Myocyte (in vitro differentiated cells): ENCODE results near the gene ZNF774. TPM values are rescaled to one million over a fixed set of nuclear protein-coding genes. Genes with fewer than 3 reads are reported as not detected.
"Not testable (repeated sequence)": the region's sequence is repeated elsewhere in the genome, so short reads cannot be mapped to it uniquely, and the experiment has no call there.

Source experiments
- DNase-seq: peaks from one replicate; pipeline ENCODE4 v3.0.0-alpha.2; 2012; ENCODE audit warnings: low read depth
- polyA plus RNA-seq: library from polyadenylated mRNA; unstranded; fragments of >200 nt; gene quantifications from one replicate; pipeline ENCODE4 v1.2.1, GENCODE V29; 2012; ENCODE audit warnings: missing spikeins
- total RNA-seq: library from RNA; depleted of rRNA; stranded (reverse); fragments of >200 nt; gene quantifications from 2 replicates; pipeline ENCODE4 v1.2.3, GENCODE V29; 2014

ZNF774 gene
- 3.4 TPM in 2 replicates for total RNA-seq
- 1.2 TPM for polyA plus RNA-seq

GRCh38 chr15:90352107-90352893 lies at the start of gene ZNF774:
TSS of gene ZNF774 (plus strand) at chr15:90352284. CDS start at chr15:90354661, 2,377 bp downstream.
- DNase-seq: peak; percentile 97

DNA sequence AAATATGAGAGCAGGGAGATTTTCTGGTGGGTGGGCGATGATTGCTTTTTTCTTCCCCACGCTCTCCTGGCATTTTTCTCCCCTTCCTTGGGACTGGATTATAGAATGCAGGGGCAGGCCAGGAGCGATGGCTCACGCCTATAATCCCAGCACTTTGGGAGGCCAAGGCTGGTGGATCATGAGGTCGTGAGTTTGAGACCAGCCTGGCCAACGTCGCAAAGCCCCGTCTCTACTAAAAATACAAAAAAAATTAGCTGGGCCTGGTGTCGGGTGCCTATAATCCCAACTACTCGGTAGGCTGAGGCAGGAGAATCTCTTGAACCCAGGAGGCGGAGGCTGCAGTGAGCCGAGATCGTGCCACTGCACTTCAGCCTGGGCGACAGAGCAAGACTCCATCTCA lies 46.7 kb upstream of the ZNF774 start:
- DNase-seq: not testable (repeated sequence)

DNA sequence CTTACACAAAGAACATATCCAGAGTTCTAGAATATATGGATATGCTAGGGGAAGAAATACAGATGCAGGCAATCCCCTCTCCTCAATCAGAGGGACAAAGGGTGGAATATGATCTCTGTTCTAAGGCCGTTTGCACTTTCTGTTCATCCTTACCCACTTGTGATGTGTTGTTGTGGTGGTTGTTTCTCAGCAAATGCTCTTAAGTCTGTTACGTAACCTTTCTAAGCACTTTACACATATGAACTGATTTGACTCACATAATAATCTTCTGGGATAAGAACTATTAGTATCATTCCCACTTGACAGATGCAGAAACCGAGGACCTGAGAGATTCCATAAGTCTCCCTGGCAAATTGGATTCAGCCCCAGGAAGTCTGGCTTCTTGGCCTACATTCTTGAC lies 46.2 kb upstream of the ZNF774 start:
- no peak for DNase-seq

- no peak for DNase-seq
Measured at GRCh38 chr15:90306560-90306959, 45.5 kb upstream of the ZNF774 start.

DNA sequence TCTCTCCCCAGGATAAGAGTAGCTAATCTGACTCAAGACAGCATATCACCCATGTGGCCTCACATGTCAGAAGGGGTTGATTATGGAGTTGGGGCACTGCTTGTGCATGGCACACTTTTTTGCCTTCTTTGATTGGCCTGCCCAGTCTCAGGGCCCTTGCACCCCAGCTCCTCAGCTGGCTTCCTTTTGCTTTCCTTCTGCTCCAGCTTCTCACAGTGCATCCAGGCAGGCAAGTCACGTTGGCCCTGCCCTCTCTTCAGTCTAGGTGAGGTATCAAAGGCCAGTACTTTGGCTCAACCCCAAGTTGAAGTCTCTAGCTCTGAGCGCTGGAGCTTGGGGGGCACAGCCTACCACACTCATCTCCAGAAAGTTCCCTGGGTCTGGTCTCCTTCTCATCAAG lies 44.4 kb upstream of the ZNF774 start:
- DNase-seq: no peak

DNA sequence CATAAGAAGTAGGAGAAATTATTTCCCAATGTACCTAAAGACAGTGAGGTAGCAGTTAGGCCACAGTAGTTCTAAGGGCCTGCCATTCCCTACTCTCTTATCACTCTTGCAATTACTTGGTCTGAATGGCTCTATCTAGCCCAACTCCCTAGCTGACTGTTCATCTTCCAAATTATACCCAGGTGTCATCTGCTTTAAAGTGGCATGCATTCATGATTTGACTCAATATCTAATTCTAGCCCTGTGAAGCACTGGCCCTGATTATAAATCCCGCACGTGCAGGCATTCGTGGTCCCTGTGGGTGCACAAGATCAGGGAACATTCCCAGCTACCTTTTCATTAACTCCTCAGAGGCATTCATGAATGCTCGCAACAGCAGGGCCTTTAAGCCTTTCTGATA lies 43.1 kb upstream of the ZNF774 start:
- peak; percentile 82 for DNase-seq

DNA sequence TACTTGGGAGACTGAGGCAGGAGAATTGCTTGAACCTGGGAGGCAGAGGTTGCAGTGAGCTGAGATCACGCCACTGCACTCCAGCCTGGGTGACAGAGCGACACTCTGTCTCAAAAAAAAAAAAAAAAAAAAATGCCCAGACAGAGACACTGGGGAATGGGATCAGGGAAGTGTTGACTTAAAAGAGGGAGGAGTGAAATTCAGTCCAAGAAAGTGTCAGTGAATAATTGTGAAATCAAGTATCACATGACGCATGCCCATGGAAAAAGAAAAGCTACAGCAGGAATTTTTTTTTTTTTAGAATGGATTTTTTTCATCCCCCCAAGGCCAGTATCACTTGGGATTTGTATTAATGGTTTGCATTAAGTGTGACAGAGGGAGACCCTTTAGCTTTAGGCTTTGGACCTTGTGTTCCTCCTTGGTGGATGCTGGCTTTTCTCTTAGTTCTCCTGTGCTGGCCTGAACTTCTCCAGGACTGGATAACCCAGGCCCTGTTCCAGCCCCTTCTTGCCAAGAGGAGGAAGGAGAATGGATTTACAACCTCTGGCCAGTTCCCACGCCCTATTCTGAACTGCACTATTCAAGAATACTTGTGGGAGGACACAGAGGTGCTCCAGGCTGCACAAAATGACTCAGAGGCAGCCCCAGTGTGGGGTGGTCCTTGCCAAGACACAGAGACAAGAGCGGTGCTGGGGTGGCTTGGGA lies 36.7 kb upstream of the ZNF774 start:
- peak; percentile 47 for DNase-seq

DNA sequence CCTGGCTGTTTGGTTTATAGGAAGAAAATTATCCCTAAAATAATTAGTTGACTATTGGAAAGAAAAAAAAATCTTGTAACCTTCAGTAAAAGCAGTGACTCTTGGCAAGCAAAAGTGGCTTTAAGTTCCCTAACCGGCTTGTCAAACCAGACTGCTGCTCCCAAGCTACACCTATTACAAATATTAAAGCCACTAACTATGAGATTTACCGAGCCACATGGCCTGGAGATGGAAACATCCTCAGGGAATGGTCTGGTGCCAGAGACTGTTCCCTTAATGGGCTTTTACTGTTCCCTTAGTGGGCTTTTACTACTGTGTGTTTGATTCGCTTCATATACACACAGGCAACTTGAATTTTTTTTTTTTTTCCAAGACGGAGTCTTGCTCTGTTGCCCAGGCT lies 35.9 kb upstream of the ZNF774 start:
- no peak for DNase-seq

DNA sequence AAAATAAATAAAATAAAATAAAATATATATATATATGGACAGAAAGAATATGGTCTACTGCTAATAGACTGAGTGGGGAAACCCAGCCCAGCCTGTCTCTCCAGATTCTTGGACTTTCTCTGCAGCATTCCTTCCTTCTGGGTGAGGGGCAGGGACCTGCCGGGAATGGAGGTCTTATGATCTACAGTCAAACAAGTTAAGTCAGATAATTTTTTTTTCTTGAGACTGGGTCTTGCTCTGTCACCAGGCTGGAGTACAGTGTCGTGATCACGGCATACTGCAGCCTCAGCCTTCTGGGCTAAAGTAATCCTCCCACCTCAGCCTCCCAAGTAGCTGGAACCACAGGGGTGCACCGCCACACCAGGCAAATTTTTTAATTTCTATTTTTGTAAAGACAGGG lies 33.5 kb upstream of the ZNF774 start:
- DNase-seq: no peak

DNA sequence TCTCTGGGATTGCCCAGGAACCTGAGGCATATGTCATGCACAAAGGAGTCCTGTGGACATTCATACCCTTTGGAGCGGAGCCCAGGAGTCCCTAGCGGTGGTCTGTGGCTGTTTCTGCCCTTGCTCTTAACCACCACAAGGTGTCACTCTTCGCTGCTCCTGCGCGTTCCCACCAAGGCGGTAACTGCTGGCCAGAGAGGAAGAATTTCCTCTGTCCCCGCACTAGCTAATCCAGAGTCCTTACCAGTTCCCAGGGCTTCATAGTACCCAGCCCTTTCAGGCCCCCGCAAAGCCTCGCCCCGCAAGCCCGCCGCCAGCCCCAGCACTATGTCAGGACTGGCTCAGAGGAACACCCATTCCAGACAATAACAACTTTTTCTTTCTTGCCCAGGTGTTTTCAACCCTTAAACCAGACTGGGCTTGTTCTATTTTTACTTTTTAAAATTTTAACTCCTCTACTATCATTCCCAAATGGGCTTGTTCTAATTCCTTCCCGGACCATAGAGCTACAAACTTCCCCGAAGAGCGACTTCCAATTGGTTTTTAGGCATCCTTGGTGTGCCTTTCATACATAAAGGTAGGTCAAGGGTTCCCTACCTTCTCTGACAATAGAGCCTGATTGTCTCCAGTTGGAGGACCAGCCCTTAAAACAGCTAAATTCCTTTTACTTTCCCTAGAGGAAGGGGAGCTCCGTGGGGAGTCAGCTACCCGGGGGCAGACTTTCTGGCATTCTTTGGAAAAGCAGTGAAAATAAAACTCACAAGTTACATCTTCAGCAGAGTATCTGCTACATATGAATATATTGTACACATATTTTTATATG lies 31.8 kb upstream of the ZNF774 start:
- DNase-seq: peak; percentile 95

DNA sequence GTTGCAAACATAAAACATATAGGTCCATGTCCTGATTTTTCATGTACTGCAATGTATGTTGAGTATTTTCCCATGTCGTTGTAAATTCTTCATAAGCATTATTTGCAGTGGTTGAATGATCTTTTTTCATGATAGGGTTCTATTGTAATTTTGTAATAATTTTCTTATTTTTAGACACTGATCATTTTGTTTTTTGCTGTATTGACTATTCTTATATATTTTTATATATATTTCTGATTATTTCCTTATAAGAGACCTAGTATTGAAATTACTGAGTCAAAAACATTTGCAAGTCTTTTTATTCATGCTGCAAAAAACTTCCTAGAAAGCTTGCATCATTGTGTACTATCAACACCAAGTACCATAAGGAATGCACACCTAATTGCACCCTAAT lies 31.2 kb upstream of the ZNF774 start:
- no peak for DNase-seq

DNA sequence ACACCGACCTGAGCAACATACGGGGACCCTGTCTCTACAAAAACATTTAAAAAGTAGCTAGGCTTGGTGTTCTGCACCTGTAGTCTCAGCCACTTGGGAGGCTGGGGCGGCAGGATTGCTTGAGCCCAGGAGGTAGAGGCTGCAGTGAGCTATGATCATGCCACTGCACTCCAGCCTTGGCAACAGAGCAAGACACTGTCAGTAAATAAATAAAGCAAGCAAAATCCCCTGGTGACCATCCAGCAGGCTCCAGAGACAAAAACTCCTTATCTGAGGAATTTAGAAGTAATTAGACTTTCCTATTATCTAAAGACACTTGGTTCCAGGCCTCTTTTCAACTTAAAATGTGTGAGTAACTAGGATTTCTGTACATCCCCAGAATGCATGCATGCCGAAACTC lies 29.5 kb upstream of the ZNF774 start:
- no peak for DNase-seq

GRCh38 chr15:90325726-90326125 lies 26.4 kb upstream of the ZNF774 start:
- no peak for DNase-seq

DNA sequence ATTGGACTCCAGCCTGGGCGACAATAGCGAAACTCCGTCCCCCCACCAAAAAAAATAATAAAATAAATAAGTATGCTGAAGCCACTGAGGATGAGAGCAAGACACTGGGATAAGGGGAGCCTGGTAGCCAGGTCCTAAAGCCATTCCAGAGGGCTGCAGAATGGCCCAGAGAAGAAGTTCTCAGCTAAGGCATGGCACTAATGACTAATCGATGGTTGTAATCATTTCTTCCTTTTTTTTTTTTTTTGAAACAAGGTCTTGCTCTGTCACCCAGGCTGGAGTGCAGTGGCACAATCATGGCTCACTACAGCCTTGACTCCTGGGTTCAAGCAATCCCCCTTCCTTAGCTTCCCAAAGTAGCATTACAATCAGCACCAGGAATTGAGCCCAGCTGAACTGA lies 25.6 kb upstream of the ZNF774 start:
- no peak for DNase-seq

DNA sequence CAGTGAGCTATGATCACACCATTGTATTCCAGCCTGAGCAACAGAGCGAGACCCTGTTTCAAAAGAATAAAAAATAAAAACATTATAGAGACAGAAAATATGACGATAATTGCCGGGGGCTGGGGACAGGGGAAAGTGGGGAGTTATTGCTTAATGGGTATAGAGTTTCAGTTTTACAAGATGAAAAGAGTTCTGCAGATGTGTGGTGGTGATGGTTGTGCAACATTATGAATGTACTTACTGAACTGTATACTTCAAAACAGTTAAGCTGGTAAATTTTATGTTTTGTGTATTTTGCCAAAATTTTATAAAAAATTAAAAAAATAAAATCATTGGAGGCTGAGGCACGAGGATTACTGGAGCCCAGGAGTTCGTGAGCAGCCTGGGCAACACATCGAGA lies 24.8 kb upstream of the ZNF774 start:
- no peak for DNase-seq

DNA sequence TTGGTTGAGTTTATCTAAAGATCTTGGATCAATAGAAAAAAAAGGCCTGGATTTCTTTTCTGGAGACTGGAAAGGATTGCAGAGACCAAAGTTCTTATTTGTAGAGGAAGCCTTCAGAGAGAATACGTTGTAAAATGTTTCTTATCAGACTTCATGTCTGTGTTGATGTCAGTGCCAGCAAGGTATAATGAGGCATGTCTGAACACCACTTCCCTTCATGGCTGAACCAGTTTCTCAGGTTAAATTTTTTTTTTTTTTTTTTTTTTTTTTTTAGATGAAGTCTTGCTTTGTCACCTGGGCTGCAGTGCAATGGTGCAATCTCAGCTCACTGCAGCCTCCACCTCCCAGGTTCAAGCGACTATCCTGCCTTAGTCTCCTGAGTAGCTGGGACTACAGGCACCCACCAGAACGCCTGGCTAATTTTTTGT lies 17.8 kb upstream of the ZNF774 start:
- DNase-seq: no peak

DNA sequence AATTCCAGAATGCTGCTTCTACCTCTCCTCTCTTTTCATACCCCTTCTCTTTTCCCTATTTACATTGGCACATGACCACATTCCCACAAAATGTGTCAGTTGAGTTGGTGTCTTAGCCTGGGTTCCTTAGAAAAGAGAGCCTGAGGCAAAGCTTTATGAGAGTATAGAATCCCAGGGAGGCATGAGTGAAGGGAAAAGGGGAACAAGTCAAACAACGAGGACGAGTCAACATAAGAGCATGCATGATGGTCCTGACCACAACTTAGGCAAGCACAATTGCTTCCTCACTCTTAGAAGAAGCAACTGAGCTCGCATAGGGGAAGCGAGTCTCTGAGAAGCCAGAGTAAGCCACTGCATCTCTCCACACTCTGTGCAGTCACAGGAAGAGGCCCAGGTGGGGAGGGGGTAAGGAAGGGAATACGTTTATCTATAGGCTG lies 15.4 kb upstream of the ZNF774 start:
- DNase-seq: no peak

- no peak for DNase-seq
Measured at GRCh38 chr15:90337256-90337655, 14.8 kb upstream of the ZNF774 start.

DNA sequence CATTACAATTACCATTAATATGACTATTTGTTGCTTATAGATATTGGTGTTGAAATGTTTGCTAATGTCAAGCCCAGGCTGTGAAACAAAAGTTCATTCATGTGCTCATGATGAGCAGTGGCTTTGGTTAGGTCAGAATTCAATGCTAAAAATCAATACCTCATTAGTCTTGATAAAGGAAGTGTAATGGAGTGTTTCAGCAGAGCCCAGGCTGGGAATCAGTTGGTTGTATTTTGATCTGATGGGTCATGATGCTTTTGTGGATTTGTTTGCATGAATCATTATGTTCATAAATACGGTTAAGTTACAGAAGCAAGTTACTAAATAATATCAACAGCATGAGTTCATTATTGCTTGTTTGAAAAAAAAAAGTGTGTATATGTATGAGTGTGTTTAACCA lies 13.6 kb upstream of the ZNF774 start:
- no peak for DNase-seq

GRCh38 chr15:90340345-90340744 lies 11.7 kb upstream of the ZNF774 start:
- DNase-seq: no peak

DNA sequence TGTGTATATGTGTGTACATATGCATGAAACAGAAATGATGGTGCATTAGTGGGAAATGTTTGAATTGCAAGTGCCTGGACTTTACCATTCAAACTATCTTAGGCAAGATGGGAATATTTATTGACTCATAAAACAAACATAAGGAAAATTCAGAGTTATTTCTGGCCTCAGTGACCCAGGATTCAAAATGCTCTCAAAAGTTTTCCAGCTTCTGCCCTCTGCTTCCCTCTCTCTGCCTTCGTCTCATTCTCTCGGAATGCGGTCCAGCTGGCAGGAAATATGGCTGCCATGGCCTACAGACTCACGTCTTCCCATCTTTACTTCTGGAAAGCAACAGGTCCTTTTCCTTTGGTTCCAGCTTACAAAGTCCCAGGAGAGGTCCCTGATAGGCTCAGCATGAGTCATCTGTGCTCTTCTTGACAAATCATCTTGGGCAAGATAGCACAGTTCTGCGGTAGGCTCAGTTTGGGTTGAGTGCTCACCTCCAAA lies 8.7 kb upstream of the ZNF774 start:
- peak; percentile 38 for DNase-seq

GRCh38 chr15:90344662-90345061 lies 7.4 kb upstream of the ZNF774 start:
- no peak for DNase-seq
